HEK293 (cell line): ENCODE measurements around the gene CNN2.
A peak's percentile ranks its signal among the peaks of the same experiment; 100 is the strongest.

ENCODE experiments used
- CTCF ChIA-PET: fragments of 350-600 bp; formaldehyde crosslinking; extraction: SDS; loops from one replicate; lab custom pipeline; 2021; ENCODE audit warnings: antibody characterized with exemption; lab: Yijun Ruan, JAX
- POLR2A ChIA-PET: fragments of 300-600 bp; formaldehyde crosslinking; extraction: SDS; loops from one replicate; lab custom pipeline; 2020; ENCODE audit warnings: antibody characterized with exemption, inconsistent platforms; lab: Yijun Ruan, JAX
- H3K27ac ChIP-seq: fragments of 200-500 bp; sonication (Bioruptor generic); 2 replicates; pipeline ENCODE4 v1.5.1; 2014; ENCODE audit warnings: low read depth, low read length, control low read depth, inconsistent platforms; ENCODE audit errors: extremely low read depth
- H3K36me3 ChIP-seq, 2 experiments: fragments of 200-500 bp in 1 of 2; sonication (Bioruptor generic) in 1 of 2; 1 replicate in 1 of 2; 2 replicates in 1 of 2; pipeline ENCODE4 v1.5.1; 2014 to 2017; ENCODE audit warnings: inconsistent platforms in 2 of 2, low read length in 2 of 2; ENCODE audit not compliant: control insufficient read depth in 2 of 2, insufficient read depth in 1 of 2
- H3K4me1 ChIP-seq: fragments of 200-500 bp; sonication (Bioruptor generic); 2 replicates; pipeline ENCODE4 v1.5.1; 2014; ENCODE audit warnings: mild to moderate bottlenecking, low read length, inconsistent platforms; ENCODE audit not compliant: control insufficient read depth, insufficient read depth
- H3K4me3 ChIP-seq: 2 replicates; pipeline ENCODE4 v1.5.1; 2011; ENCODE audit warnings: low read depth, mild to moderate bottlenecking, control low read depth, low read length, moderate library complexity
- H3K9me3 ChIP-seq: fragments of 200-500 bp; sonication (Bioruptor generic); 2 replicates; pipeline ENCODE4 v1.5.1; 2014; ENCODE audit warnings: low read depth, low read length, inconsistent platforms; ENCODE audit not compliant: control insufficient read depth, insufficient read depth
- EGR2 ChIP-seq: fragments of 450-650 bp; formaldehyde crosslinking; IDR thresholded peaks from 2 replicates; pipeline ENCODE4 v1.5.1; 2016; ENCODE audit warnings: low read depth, missing biosample characterization, missing genetic modification characterization
- HIC1 ChIP-seq: fragments of 450-650 bp; formaldehyde crosslinking; IDR thresholded peaks from 2 replicates; pipeline ENCODE4 v1.5.1; 2016; ENCODE audit warnings: missing biosample characterization, missing genetic modification characterization
- KLF1 ChIP-seq: fragments of 450-650 bp; formaldehyde crosslinking; IDR thresholded peaks from 2 replicates; pipeline ENCODE4 v1.5.1; 2016; ENCODE audit warnings: missing biosample characterization, missing genetic modification characterization
- KLF8 ChIP-seq: fragments of 450-650 bp; formaldehyde crosslinking; IDR thresholded peaks from 2 replicates; pipeline ENCODE4 v1.5.1; 2016; ENCODE audit warnings: missing biosample characterization, missing genetic modification characterization
- MZF1 ChIP-seq: fragments of 450-650 bp; formaldehyde crosslinking; IDR thresholded peaks from 2 replicates; pipeline ENCODE4 v1.5.1; 2017; ENCODE audit warnings: missing biosample characterization, missing genetic modification characterization, borderline replicate concordance
- PBX3 ChIP-seq: sonication (generic); formaldehyde crosslinking; IDR thresholded peaks from 2 replicates; pipeline ENCODE4 v1.8.1; 2022; ENCODE audit warnings: mild to moderate bottlenecking, moderate library complexity, missing genetic modification reagents
- PRDM4 ChIP-seq: fragments of 450-650 bp; formaldehyde crosslinking; IDR thresholded peaks from 2 replicates; pipeline ENCODE4 v1.5.1; 2017; ENCODE audit warnings: missing biosample characterization, missing genetic modification characterization
- SP2 ChIP-seq: fragments of 450-650 bp; formaldehyde crosslinking; IDR thresholded peaks from 2 replicates; pipeline ENCODE4 v1.5.1; 2016; ENCODE audit warnings: missing biosample characterization, missing genetic modification characterization
- SP3 ChIP-seq: fragments of 450-650 bp; formaldehyde crosslinking; IDR thresholded peaks from 2 replicates; pipeline ENCODE4 v1.5.1; 2016; ENCODE audit warnings: missing biosample characterization, missing genetic modification characterization
- ZBTB20 ChIP-seq: fragments of 450-650 bp; formaldehyde crosslinking; IDR thresholded peaks from 2 replicates; pipeline ENCODE4 v1.5.1; 2016; ENCODE audit warnings: missing biosample characterization, missing genetic modification characterization
- ZBTB44 ChIP-seq: fragments of 450-650 bp; IDR thresholded peaks from 2 replicates; pipeline ENCODE4 v1.5.1; 2018; ENCODE audit warnings: missing biosample characterization, mild to moderate bottlenecking, missing genetic modification characterization
- ZFHX2 ChIP-seq: fragments of 450-650 bp; formaldehyde crosslinking; conservative IDR thresholded peaks from 2 replicates; pipeline ENCODE4 v1.5.1; 2016; ENCODE audit warnings: missing biosample characterization, missing genetic modification characterization
- ZNF157 ChIP-seq: fragments of 450-650 bp; formaldehyde crosslinking; IDR thresholded peaks from 2 replicates; pipeline ENCODE4 v1.5.1; 2016; ENCODE audit warnings: missing biosample characterization, missing genetic modification characterization
- ZNF202 ChIP-seq: fragments of 450-650 bp; formaldehyde crosslinking; IDR thresholded peaks from 2 replicates; pipeline ENCODE4 v1.5.1; 2016; ENCODE audit warnings: missing biosample characterization, missing genetic modification characterization, borderline replicate concordance
- ZNF223 ChIP-seq: fragments of 450-650 bp; formaldehyde crosslinking; IDR thresholded peaks from 2 replicates; pipeline ENCODE4 v1.5.1; 2016; ENCODE audit warnings: missing biosample characterization, missing genetic modification characterization
- ZNF350 ChIP-seq: fragments of 450-650 bp; formaldehyde crosslinking; IDR thresholded peaks from 2 replicates; pipeline ENCODE4 v1.5.0; 2017; ENCODE audit warnings: missing biosample characterization, mild to moderate bottlenecking, missing genetic modification characterization
- ZNF398 ChIP-seq: fragments of 450-650 bp; formaldehyde crosslinking; IDR thresholded peaks from 2 replicates; pipeline ENCODE4 v1.5.1; 2017; ENCODE audit warnings: missing biosample characterization, missing genetic modification characterization
- ZNF501 ChIP-seq: fragments of 450-650 bp; formaldehyde crosslinking; IDR thresholded peaks from 2 replicates; pipeline ENCODE4 v1.5.1; 2016; ENCODE audit warnings: missing biosample characterization, missing genetic modification characterization
- ZNF560 ChIP-seq: fragments of 450-650 bp; formaldehyde crosslinking; IDR thresholded peaks from 2 replicates; pipeline ENCODE4 v1.5.1; 2017; ENCODE audit warnings: missing biosample characterization, missing genetic modification characterization, borderline replicate concordance
- ZNF596 ChIP-seq: fragments of 450-650 bp; IDR thresholded peaks from 2 replicates; pipeline ENCODE4 v1.5.0; 2018; ENCODE audit warnings: missing biosample characterization, mild to moderate bottlenecking, missing genetic modification characterization, moderate library complexity
- ZSCAN16 ChIP-seq: fragments of 450-650 bp; formaldehyde crosslinking; IDR thresholded peaks from 2 replicates; pipeline ENCODE4 v1.5.1; 2016; ENCODE audit warnings: missing biosample characterization, missing genetic modification characterization

The CNN2 gene

GRCh38 chr19:1063030-1063908 is 36.9 kb downstream of the CNN2 start:
- Histone ChIP-seq H3K36me3 (peaks cover 0 to 8% of the 10 kb centered on the region in 2 experiments; a peak in 2 of 3 replicates), H3K4me3 (no peak overlapping the region), H3K4me1 (peaks cover 2% of the 10 kb centered on the region; the same call in 1 of the 2 replicates), H3K27ac (no peak overlapping the region), H3K9me3 (no peaks in the 10 kb centered on the region)
- POLR2A ChIA-PET, result no interaction called here
- TF ChIP-seq HIC1 (tag by site-specific recombination) (peak; percentile 78), SP3 (tag by site-specific recombination) (peak; percentile 39), SP2 (tag by site-specific recombination) (peak; percentile 7; the same call in 1 of the 2 replicates), ZNF501 (tag by site-specific recombination) (no peak), ZSCAN16 (tag by site-specific recombination) (no peak), KLF8 (peak; percentile 96), KLF1 (peak; percentile 51; the same call in 1 of the 2 replicates)
- CTCF ChIA-PET, result interaction anchor here (0.5 to 2.1 kb wide), 2 partner anchors 37 kb away, joined by 3 to 11 read pairs; partner anchors contain the start of gene CNN2

GRCh38 chr19:1063909-1064660 is 37.7 kb downstream of the CNN2 start:
- peaks cover 0 to 3% of the 10 kb centered on the region in 2 experiments; a peak in 2 of 3 replicates for H3K36me3 ChIP-seq
- H3K4me1 ChIP-seq, result peaks cover 2% of the 10 kb centered on the region; the same call in 1 of the 2 replicates
- ChIA-PET POLR2A (interaction anchor here (0.6 to 1.0 kb wide), 4 partner anchors 9 to 38 kb away, joined by 3 read pairs; partner anchors contain the start of gene CNN2), CTCF (interaction anchor here (0.6 to 2.1 kb wide), 6 partner anchors 13 to 49 kb away, joined by 3 to 11 read pairs (median 4); partner anchors contain the start of genes CNN2 and RNU6-2)
- H3K9me3 ChIP-seq, result no peaks in the 10 kb centered on the region
- H3K27ac ChIP-seq, result no peak overlapping the region
- no peak overlapping the region for H3K4me3 ChIP-seq
- TF ChIP-seq PRDM4 (tag by site-specific recombination) (no peak), ZBTB20 (no peak), ZBTB44 (tag by site-specific recombination) (no peak), ZFHX2 (tag by site-specific recombination) (peak; percentile 49; the same call in 1 of the 2 replicates), ZNF398 (no peak), ZNF202 (tag by site-specific recombination) (no peak), EGR2 (tag by site-specific recombination) (peak; percentile 31; the same call in 1 of the 2 replicates), ZNF596 (no peak), PBX3 (CRISPR knock-in tag) (no peak), ZNF560 (tag by site-specific recombination) (no peak), ZNF350 (tag by site-specific recombination) (no peak), ZNF223 (tag by site-specific recombination) (peak; percentile 58), MZF1 (tag by site-specific recombination) (no peak), SP2 (tag by site-specific recombination) (peak; percentile 27), ZNF157 (tag by site-specific recombination) (no peak)
